ENCODE measurements around the gene JPH4. TPM values are rescaled to one million over a fixed set of nuclear protein-coding genes. Genes with fewer than 3 reads are reported as not detected.
"Not testable (repeated sequence)": the region's sequence is repeated elsewhere in the genome, so short reads cannot be mapped to it uniquely, and the experiment has no call there.

The JPH4 gene
- polyA plus RNA-seq, 2 of the 4 experiments (the other 2 are of a cell fraction) = 0.05 TPM; not detected in 1

- FAIRE-seq; H3K27ac ChIP-seq; H3K9me3 ChIP-seq; DNase-seq (ENCODE audit: low read depth in 1 of 2, low spot score in 1 of 2); POLR2A ChIA-PET; ATAC-seq; H3K4me1 ChIP-seq; H3K4me3 ChIP-seq; H3K4me2 ChIP-seq: not testable (repeated sequence)
- CTCF ChIA-PET = interaction anchor here (3.1 kb wide), 1 partner anchor 327 kb away, joined by 14 read pairs; no protein-coding TSS in a partner anchor
- WGBS (ENCODE audit: missing lambda C conversion rate) = 71% methylated on average over 23 of the region's 25 CpGs
Observed at GRCh38 chr14:23583761-23584526, 5.4 kb upstream of the JPH4 start.

GRCh38 chr14:23582906-23583760, 4.5 kb upstream of the JPH4 start:
- DNase-seq (ENCODE audit: low read depth in 1 of 2, low spot score in 1 of 2) (no peak), FAIRE-seq (no peak), ATAC-seq (peak in 1 of 2 experiments; percentile 31; a peak in 2 of 6 replicates)
- Histone ChIP-seq H3K4me2 (no peak overlapping the region), H3K9me3 (no peaks in the 10 kb centered on the region), H3K4me1 (no peaks in the 10 kb centered on the region), H3K27ac (no peak overlapping the region), H3K4me3 (no peak overlapping the region)
- ChIA-PET POLR2A (no interaction called here), CTCF (interaction anchor here (0.9 to 3.1 kb wide), 4 partner anchors 20 to 354 kb away, joined by 3 to 14 read pairs (median 8); no protein-coding TSS in a partner anchor)
- TF ChIP-seq CBX8 (IDR thresholded peaks at IDR 0.05) = no peak
- TF ChIP-seq RAD21 (conservative IDR thresholded peaks at IDR 0.05 in 1 of 2, IDR thresholded peaks at IDR 0.05 in 1 of 2) = no peak
- TF ChIP-seq HOXB5 (CRISPR knock-in tag; IDR thresholded peaks at IDR 0.05) = no peak
- TF ChIP-seq EHF (CRISPR knock-in tag; IDR thresholded peaks at IDR 0.05) = no peak
- TF ChIP-seq HMGXB4 (CRISPR knock-in tag; IDR thresholded peaks at IDR 0.05; ENCODE audit: borderline replicate concordance) = no peak
- no peak for TF ChIP-seq RARB (CRISPR knock-in tag; IDR thresholded peaks at IDR 0.05)
- TF ChIP-seq MAX (IDR thresholded peaks at IDR 0.05) = no peak
- TF ChIP-seq ESRRA (IDR thresholded peaks at IDR 0.05; ENCODE audit: borderline replicate concordance, low read length) = no peak
- no peak for TF ChIP-seq ZFP36 (IDR thresholded peaks at IDR 0.05; ENCODE audit: borderline replicate concordance, partially characterized antibody)
- TF ChIP-seq HEYL (CRISPR knock-in tag; IDR thresholded peaks at IDR 0.05) = no peak
- no peak for TF ChIP-seq EHMT2 (IDR thresholded peaks at IDR 0.05; ENCODE audit: low read depth)
- no peak for TF ChIP-seq MAZ (IDR thresholded peaks at IDR 0.05; ENCODE audit: borderline replicate concordance, low read depth, low read length)
- no peak for TF ChIP-seq HOXA7 (CRISPR knock-in tag; IDR thresholded peaks at IDR 0.05)
- no peak for TF ChIP-seq TP53 (CRISPR knock-in tag; IDR thresholded peaks at IDR 0.05)
- no peak for TF ChIP-seq MAFK (IDR thresholded peaks at IDR 0.05; ENCODE audit: partially characterized antibody)
- no peak for TF ChIP-seq KDM5A (IDR thresholded peaks at IDR 0.05)
- TF ChIP-seq NFE2L2 (conservative IDR thresholded peaks at IDR 0.05; ENCODE audit: low read length) = no peak
- no peak for TF ChIP-seq BHLHE40 (IDR thresholded peaks at IDR 0.05; ENCODE audit: low read depth, low read length)
- TF ChIP-seq ELK1 (IDR thresholded peaks at IDR 0.05; ENCODE audit: low read depth, low read length) = no peak
- WGBS (ENCODE audit: missing lambda C conversion rate) = 61% methylated on average over 3 of the region's 3 CpGs

Measured in A549 (cell line).